ENCODE results near the gene LPO. TPM values are rescaled to one million over a fixed set of nuclear protein-coding genes. Genes with fewer than 3 reads are reported as not detected.
A peak's percentile ranks its signal among the peaks of the same experiment; 100 is the strongest.

The LPO gene
- total RNA-seq, 1 donor from 2014 or later = not detected

GRCh38 chr17:58277802-58278595 is 39.6 kb downstream of the LPO start:
- DNase-seq (ENCODE audit: low spot score) = no peak

GRCh38 chr17:58278661-58279015 is 40.3 kb downstream of the LPO start:
- no peak for DNase-seq (ENCODE audit: low spot score)

GRCh38 chr17:58279016-58279711 is 40.8 kb downstream of the LPO start:
- no peak for DNase-seq (ENCODE audit: low spot score)

GRCh38 chr17:58279736-58280479 is 41.5 kb downstream of the LPO start:
- DNase-seq (ENCODE audit: low spot score) = no peak

- DNase-seq (ENCODE audit: low spot score) = no peak
Observed at GRCh38 chr17:58280480-58281217, 42.3 kb downstream of the LPO start, which contains the start of gene MPO. TSS of gene MPO (minus strand) at chr17:58280935. CDS start at chr17:58280758, 177 bp downstream.

GRCh38 chr17:58281511-58282011 is 43.2 kb downstream of the LPO start:
- DNase-seq (ENCODE audit: low spot score) = no peak

- DNase-seq (ENCODE audit: low spot score) = no peak
Observed at GRCh38 chr17:58282442-58282841, 44.1 kb downstream of the LPO start.

- DNase-seq (ENCODE audit: low spot score) = peak; percentile 4
Observed at GRCh38 chr17:58283674-58284612, 45.6 kb downstream of the LPO start.

GRCh38 chr17:58284613-58285421 is 46.4 kb downstream of the LPO start:
- peak; percentile 3 for DNase-seq (ENCODE audit: low spot score)

GRCh38 chr17:58285422-58285810 is 47.0 kb downstream of the LPO start:
- peak; percentile 6 for DNase-seq (ENCODE audit: low spot score)

GRCh38 chr17:58289869-58290268 is 51.5 kb downstream of the LPO start:
- DNase-seq (ENCODE audit: low spot score) = no peak

GRCh38 chr17:58291246-58291645 is 52.9 kb downstream of the LPO start:
- DNase-seq (ENCODE audit: low spot score) = no peak

- DNase-seq (ENCODE audit: low spot score) = no peak
Observed at GRCh38 chr17:58294034-58294433, 55.6 kb downstream of the LPO start.

GRCh38 chr17:58300336-58300735 is 62.0 kb downstream of the LPO start:
- DNase-seq (ENCODE audit: low spot score) = peak; percentile 1

GRCh38 chr17:58301504-58302150 is 63.2 kb downstream of the LPO start:
- peak; percentile 4 for DNase-seq (ENCODE audit: low spot score)

GRCh38 chr17:58302171-58302918 is 64.0 kb downstream of the LPO start:
- peak; percentile 5 for DNase-seq (ENCODE audit: low spot score)

GRCh38 chr17:58302919-58303585 is 64.7 kb downstream of the LPO start:
- peak; percentile 5 for DNase-seq (ENCODE audit: low spot score)

Data from mucosa of gallbladder (tissue), 1 donor.